ENCODE measurements around the gene ANKRD11. TPM values are rescaled to one million over a fixed set of nuclear protein-coding genes. Genes with fewer than 3 reads are reported as not detected.

The ANKRD11 gene
- polyA plus RNA-seq, 1 donor from 2014 or later = 32.5 TPM

DNA sequence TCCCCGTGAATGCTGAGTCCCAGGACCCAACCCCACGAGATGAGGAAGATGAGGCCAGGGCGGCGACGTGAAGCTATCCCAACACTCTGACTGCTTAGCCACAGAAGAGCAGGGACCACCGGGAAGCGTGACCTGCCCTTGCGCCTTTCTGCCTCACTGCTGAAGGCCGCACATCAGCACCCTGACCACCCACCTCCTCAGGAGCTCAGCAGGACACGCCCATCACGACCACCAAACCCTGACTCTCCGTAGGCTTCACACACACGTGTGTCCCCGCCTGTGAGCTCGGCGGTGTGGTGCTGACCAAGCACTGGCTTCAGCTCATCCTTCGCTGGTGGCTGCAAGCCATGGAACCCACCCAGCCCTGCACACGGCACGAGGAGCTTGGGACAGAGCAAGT, 175.1 kb downstream of the ANKRD11 start:
- no peaks in the 10 kb centered on the region for H3K27me3 ChIP-seq (ENCODE audit: insufficient read depth, low read depth, low read length)
- no peaks in the 10 kb centered on the region for H3F3A ChIP-seq (ENCODE audit: insufficient read depth, low read length, poor library complexity, severe bottlenecking)
- TF ChIP-seq, protein P1, sequence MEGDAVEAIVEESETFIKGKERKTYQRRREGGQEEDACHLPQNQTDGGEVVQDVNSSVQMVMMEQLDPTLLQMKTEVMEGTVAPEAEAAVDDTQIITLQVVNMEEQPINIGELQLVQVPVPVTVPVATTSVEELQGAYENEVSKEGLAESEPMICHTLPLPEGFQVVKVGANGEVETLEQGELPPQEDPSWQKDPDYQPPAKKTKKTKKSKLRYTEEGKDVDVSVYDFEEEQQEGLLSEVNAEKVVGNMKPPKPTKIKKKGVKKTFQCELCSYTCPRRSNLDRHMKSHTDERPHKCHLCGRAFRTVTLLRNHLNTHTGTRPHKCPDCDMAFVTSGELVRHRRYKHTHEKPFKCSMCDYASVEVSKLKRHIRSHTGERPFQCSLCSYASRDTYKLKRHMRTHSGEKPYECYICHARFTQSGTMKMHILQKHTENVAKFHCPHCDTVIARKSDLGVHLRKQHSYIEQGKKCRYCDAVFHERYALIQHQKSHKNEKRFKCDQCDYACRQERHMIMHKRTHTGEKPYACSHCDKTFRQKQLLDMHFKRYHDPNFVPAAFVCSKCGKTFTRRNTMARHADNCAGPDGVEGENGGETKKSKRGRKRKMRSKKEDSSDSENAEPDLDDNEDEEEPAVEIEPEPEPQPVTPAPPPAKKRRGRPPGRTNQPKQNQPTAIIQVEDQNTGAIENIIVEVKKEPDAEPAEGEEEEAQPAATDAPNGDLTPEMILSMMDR (IDR thresholded peaks at IDR 0.05; ENCODE audit: poor library complexity, severe bottlenecking) = no peak
- TF ChIP-seq POLR2AphosphoS5 (IDR thresholded peaks at IDR 0.05) (no peak), RAD21 (conservative IDR thresholded peaks at IDR 0.05) (no peak), SMC3 (conservative IDR thresholded peaks at IDR 0.05; ENCODE audit: poor library complexity) (no peak), EZH2 (IDR thresholded peaks at IDR 0.05; ENCODE audit: borderline replicate concordance, insufficient read depth, low read length, poor library complexity, severe bottlenecking) (no peak), EP300 (conservative IDR thresholded peaks at IDR 0.05; ENCODE audit: poor library complexity, severe bottlenecking) (no peak), MXI1 (conservative IDR thresholded peaks at IDR 0.05; ENCODE audit: poor library complexity, severe bottlenecking) (no peak)
- TF ChIP-seq, protein P2, sequence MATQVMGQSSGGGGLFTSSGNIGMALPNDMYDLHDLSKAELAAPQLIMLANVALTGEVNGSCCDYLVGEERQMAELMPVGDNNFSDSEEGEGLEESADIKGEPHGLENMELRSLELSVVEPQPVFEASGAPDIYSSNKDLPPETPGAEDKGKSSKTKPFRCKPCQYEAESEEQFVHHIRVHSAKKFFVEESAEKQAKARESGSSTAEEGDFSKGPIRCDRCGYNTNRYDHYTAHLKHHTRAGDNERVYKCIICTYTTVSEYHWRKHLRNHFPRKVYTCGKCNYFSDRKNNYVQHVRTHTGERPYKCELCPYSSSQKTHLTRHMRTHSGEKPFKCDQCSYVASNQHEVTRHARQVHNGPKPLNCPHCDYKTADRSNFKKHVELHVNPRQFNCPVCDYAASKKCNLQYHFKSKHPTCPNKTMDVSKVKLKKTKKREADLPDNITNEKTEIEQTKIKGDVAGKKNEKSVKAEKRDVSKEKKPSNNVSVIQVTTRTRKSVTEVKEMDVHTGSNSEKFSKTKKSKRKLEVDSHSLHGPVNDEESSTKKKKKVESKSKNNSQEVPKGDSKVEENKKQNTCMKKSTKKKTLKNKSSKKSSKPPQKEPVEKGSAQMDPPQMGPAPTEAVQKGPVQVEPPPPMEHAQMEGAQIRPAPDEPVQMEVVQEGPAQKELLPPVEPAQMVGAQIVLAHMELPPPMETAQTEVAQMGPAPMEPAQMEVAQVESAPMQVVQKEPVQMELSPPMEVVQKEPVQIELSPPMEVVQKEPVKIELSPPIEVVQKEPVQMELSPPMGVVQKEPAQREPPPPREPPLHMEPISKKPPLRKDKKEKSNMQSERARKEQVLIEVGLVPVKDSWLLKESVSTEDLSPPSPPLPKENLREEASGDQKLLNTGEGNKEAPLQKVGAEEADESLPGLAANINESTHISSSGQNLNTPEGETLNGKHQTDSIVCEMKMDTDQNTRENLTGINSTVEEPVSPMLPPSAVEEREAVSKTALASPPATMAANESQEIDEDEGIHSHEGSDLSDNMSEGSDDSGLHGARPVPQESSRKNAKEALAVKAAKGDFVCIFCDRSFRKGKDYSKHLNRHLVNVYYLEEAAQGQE (IDR thresholded peaks at IDR 0.05; ENCODE audit: borderline replicate concordance) = no peak
- H3K4me2 ChIP-seq (ENCODE audit: low read length) = no peak overlapping the region
- H3K27ac ChIP-seq (ENCODE audit: low read length) = peak overlapping the region; percentile 42
- H3K9ac ChIP-seq (ENCODE audit: low read length) = no peak overlapping the region
- H3K9me3 ChIP-seq (ENCODE audit: low read length) = no peaks in the 10 kb centered on the region
- H3K79me2 ChIP-seq (replicated peaks; ENCODE audit: insufficient read depth, low read length) = peaks cover 36% of the 10 kb centered on the region
- H3K36me3 ChIP-seq (ENCODE audit: insufficient read depth, low read length) = no peaks in the 10 kb centered on the region
- H2AFZ ChIP-seq (ENCODE audit: low read depth, low read length) = no peak overlapping the region
- H3K9me2 ChIP-seq (ENCODE audit: insufficient read depth, low read length) = no peaks in the 10 kb centered on the region
- no peaks in the 10 kb centered on the region for H4K20me1 ChIP-seq (ENCODE audit: insufficient read depth)
- no peak overlapping the region for H3K4me3 ChIP-seq (ENCODE audit: low read length)

DNA sequence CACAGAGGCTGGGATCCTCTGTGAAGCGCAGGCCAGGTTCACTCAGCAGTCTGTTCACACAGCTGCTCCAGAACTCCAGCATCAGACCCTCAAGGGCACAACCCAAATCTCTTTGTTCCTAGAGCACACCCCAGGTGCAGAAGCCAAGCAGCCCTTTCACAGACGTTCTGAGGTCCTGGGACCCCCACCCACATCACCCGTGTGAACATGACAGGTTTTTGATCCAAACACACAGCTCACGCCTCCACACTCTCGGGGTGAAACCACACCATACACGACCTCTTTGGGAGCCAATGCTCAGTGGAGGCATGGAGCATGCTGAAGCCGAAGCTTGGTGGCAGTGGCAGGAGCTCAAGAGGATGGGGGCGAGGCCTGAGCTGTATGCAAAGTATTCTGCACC, 175.5 kb downstream of the ANKRD11 start:
- Histone ChIP-seq H2AFZ (ENCODE audit: low read depth, low read length) (no peak overlapping the region), H3K27me3 (ENCODE audit: insufficient read depth, low read depth, low read length) (no peaks in the 10 kb centered on the region), H4K20me1 (ENCODE audit: insufficient read depth) (no peaks in the 10 kb centered on the region), H3K27ac (ENCODE audit: low read length) (no peak overlapping the region), H3K9me2 (ENCODE audit: insufficient read depth, low read length) (no peaks in the 10 kb centered on the region), H3K9me3 (ENCODE audit: low read length) (no peaks in the 10 kb centered on the region), H3K4me2 (ENCODE audit: low read length) (no peak overlapping the region), H3K4me3 (ENCODE audit: low read length) (no peak overlapping the region), H3K9ac (ENCODE audit: low read length) (no peak overlapping the region), H3K36me3 (ENCODE audit: insufficient read depth, low read length) (no peaks in the 10 kb centered on the region), H3K79me2 (replicated peaks; ENCODE audit: insufficient read depth, low read length) (peaks cover 39% of the 10 kb centered on the region), H3F3A (ENCODE audit: insufficient read depth, low read length, poor library complexity, severe bottlenecking) (no peaks in the 10 kb centered on the region)
- TF ChIP-seq, protein P2 (IDR thresholded peaks at IDR 0.05; ENCODE audit: borderline replicate concordance) = no peak
- TF ChIP-seq RAD21 (conservative IDR thresholded peaks at IDR 0.05) (no peak), SMC3 (conservative IDR thresholded peaks at IDR 0.05; ENCODE audit: poor library complexity) (no peak)
- TF ChIP-seq, protein P1 (IDR thresholded peaks at IDR 0.05; ENCODE audit: poor library complexity, severe bottlenecking) = no peak
